IPS-11a (cell line): ENCODE results near the gene A4GNT.
"Not testable (repeated sequence)": the region's sequence is repeated elsewhere in the genome, so short reads cannot be mapped to it uniquely, and the experiment has no call there.

Experiments
- H3K4me3 ChIP-seq: one replicate; pipeline ENCODE4 v1.5.1; 2013; ENCODE audit warnings: low read depth, low read length, control low read depth

Gene A4GNT

DNA sequence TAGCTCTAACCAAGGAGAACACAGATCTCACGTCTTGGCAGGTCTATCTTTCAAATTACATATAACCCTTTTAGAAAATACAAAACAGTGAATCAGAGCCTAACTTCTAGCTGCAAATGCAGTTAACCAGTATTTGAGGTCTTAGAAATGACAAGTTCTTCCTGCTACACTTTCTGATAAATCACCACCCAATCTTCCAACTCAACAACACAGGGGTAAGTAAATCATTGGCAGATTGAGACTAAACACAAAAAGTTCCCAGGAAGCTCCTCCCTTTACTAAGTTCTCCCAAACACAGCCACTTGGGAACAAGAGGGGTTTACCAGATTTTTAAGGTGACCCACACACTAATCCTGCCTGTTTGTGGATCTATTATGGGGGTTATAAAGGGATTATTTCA is at the start of gene A4GNT:
A4GNT (minus strand) TSS at position 152 of the 400 bp plus-strand sequence. CDS start 1,134 bp downstream, outside the sequence.
- H3K4me3 ChIP-seq: no peak within 1 kb of the TSS

GRCh38 chr3:138180375-138181029 is 48.3 kb upstream of the A4GNT start:
- H3K4me3 ChIP-seq: no peak overlapping the region

DNA sequence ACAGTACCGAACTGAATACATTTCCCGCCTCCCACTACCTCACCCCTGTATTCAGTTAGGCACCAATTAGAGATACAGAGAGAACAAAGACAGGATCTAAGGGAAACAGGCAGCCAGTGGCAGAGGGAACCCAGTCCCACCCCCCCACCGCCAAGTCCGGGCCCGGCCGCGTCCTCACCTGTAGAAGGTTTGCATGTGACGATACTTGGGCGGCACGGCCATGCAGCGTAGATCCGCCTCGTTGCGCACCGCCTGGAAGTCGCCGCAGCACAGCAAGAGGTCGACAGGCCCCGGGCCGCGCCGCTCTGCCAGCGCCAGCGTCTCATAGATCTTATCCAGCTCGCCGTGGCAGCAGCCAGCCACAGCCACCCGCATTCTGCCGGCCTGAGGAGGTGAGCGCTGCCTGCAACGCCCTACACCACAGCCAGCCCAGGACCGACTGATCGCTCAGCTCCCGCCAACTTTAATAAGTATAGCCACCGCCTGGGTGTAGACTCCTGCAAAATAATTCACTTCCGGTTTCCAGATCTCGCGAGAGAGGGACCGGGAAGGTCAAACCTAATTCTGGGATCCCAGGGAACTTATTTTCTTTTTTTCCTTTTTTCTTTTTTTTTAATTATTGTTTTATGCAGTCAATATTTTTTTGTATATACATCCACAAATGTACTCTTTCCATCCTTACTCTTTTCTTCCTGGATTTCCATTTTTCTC is 42.4 kb upstream of the A4GNT start, which contains the start of gene DBR1:
DBR1 (minus strand) TSS at position 501 of the 711 bp plus-strand sequence; CDS start at position 375, 126 bp downstream.
- H3K4me3 ChIP-seq: peak within 1 kb of the TSS; percentile 93

DNA sequence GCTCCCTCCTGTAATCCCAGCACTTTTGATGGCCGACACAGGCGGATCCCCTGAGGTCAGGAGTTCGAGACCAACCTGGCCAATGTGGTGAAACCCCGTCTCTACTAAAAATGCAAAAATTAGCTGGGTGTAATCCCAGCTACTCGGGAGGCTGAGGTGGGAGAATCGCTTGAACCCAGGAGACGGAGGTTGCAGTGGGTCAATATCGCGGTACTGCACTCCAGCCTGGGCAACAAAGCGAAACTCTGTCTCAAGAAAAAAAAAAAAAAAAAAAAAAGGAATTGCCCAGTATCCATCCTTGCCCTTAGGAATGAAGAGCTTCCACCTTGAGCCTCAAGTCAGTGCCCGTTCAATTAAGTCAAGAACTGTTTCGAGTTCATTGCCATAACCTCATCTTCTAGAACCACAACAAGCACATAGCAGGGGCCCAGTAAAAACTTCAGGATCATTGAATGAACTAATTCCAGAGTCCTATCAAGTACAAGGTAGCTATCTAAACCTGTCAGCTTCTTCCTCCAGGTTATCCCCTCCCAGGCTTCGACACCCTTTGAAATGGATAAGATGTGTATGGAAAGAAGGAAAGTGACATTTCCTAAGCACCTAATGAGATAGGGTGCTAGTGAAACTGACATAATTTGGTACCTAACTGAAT is 41.7 kb upstream of the A4GNT start:
- peak overlapping the region; percentile 93 for H3K4me3 ChIP-seq

DNA sequence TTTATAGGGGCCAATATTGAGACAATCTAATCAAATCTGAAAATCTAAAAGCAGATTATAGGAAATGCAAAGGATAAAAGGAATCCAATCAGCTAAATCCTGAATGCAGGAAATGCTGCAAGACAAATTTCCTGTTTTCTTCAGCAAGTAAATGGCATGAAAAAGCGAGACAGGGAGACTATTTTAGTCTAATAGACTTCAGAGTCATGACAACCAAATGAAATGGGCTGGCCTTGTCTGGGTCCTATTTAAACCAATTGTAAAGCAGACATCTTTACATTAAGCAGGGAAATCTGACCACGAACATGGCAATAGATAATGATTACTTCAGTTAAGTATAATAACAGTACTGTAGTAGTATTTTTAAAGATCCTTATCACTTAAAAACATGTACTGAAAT is 40.4 kb upstream of the A4GNT start:
- no peak overlapping the region for H3K4me3 ChIP-seq

- no peak overlapping the region for H3K4me3 ChIP-seq
Observed at GRCh38 chr3:138165061-138165460, 32.9 kb upstream of the A4GNT start.

DNA sequence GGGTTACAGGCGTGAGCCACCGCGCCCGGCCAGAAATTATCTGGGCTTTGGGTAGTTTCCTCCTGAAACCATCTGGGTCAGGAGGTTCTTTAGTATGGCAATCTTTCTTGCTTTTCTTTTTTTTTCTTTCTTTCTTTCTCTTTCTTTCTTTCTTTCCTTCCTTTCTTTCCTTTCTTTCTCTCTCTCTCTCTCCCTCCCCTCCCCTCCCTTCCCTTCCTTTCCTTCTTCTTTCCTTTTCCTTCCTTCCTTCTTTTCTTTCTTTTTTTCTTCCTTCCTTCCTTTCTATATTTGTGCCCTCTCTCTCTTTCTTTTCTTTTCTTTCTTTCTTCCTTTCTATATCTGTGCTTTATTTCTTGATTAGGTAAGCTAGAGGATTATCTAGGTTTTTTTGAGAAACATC is 25.6 kb upstream of the A4GNT start:
- H3K4me3 ChIP-seq: no peak overlapping the region

- H3K4me3 ChIP-seq: no peak overlapping the region
Observed at GRCh38 chr3:138154534-138154933, 22.3 kb upstream of the A4GNT start.

DNA sequence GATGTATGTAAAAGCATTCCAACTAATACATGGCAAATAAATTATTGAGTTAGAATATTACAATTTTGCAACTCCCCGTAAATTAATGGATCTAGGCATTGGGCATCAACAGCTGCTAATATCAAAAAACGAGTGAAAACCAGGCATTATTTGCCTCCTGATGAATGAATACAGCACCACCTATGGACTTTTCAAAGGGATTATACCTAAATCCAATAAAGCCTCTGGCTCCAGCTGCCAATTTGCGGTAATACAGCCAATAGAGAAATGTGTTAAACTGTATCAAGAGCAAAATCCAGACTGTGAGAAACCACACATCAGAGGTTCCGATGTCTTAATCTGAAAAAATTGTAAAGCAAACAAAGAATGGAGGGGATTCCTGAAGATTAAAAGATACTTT is 16.3 kb upstream of the A4GNT start:
- no peak overlapping the region for H3K4me3 ChIP-seq

DNA sequence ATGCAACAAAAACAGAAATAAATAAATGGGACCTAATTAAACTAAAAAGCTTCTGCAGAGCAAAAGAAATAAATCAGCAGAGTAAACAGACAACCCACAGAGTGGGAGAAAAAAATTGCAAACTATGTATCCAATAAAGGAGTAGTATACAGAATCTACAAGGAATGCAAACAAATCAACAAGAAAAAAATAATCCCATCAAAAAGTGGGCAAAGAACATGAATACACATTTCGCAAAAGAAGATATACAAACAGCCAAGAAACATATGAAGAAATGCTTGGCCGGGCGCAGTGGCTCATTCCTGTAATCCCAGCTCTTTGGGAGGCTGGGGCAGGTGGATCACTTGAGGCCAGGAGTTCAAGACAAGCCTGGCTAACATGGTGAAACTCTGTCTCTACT is 10.0 kb upstream of the A4GNT start:
- not testable (repeated sequence) for H3K4me3 ChIP-seq

GRCh38 chr3:138140940-138141339 is 8.8 kb upstream of the A4GNT start:
- no peak overlapping the region for H3K4me3 ChIP-seq

DNA sequence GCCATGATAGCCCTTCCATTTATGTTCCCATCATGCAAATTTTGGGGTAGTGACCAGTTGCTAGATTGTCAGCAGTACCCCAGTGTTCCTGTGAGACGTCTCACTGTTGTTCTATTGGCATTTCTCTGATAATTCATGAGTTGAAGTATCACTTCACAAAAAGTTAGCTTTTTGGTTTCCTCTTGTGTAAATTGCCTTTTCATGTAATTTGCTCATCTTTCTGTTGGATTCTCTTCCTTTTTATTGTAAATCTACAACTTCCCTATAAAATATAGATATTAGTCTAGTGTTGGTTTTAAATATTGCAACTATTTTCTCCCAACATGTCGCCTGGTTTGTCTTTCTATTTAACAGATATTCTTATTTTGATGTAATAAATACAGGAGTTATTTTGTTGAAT is 7.5 kb upstream of the A4GNT start:
- no peak overlapping the region for H3K4me3 ChIP-seq

DNA sequence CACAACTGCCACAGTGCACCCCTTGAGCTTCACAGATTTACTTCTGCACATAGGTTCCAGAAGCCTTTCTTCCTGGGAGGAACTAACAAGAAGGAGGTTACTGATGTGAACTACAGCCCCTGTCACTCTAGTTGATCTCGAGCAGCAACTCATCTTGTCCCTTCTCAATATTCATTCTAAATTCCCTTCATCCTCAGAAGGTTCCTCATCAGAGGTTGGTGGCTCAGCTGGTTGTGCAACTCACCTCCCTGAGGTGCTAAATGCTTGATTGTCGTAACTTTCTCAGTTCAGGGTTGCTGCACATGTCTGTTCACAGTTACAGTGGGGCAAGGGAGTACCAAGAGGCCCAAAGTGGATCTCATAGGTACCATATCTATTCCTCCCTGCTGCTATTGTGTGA is 5.7 kb upstream of the A4GNT start:
- H3K4me3 ChIP-seq: no peak overlapping the region

- no peak overlapping the region for H3K4me3 ChIP-seq
Observed at GRCh38 chr3:138136201-138136600, 4.0 kb upstream of the A4GNT start.

GRCh38 chr3:138135833-138136194 is 3.6 kb upstream of the A4GNT start:
- H3K4me3 ChIP-seq: no peak overlapping the region

DNA sequence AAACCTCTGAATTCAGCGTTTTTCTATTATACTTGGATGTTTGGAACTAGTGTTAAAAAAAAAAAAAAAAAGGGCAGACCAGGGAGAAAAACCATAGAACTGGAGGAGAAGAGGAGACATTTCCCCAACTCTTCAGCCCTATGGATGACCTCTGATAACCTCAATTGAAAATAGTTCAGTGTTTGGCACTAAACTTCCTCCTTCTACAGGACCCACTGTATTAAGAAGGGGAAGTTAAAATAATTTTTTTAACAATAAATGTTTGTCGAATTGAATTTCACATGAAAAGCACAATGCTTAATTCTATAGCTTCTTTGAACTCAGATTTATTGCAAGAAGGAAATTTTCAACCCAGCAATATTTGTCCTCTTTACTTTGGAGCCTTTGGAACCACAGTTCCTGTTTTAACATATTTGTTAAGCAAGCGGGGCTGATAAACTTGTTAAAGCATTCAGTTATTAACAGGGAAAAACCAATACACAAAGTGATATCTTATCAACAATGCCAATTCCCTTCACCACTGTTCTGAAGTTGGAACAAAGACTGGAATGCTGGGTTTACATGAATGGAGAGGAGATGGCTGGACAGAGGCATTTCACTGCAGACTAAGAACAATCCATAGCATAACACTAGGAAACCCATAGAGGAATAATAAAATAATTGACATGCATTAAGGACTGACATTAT is 3.1 kb upstream of the A4GNT start:
- H3K4me3 ChIP-seq: no peak overlapping the region

GRCh38 chr3:138127636-138128365 is 4.4 kb downstream of the A4GNT start:
- H3K4me3 ChIP-seq: no peak overlapping the region

DNA sequence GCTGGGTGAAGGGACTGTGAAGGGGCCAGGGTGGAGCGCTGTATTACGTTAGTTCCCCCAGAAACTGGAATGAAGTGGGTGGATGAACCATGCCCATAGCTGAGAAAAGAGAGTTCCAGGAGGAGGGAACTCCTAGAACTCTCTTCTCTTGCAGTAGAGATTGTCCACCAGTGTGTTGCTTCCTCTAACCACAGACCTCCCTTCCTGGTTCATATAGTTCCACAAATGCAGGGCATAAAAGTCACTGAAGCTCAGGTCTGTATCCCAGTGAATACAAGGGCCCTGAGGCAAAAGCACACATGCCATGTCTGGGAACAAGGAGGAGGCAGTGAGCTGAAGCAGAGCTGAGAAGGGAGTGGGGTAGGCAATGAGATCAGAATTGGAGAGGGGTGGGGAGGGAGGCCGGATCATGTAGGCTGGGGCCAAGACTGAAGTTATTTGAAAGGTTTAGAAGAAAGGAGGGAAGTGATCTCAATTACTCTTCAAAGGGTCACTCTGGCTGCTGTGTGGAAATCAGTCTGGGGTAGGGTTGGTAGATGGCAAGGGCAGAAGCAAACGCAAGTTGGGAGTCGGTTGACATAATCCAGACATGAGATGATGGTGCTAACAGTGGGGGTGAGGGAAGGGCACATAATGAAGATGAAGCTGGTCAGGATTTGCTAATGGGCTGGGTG is 6.5 kb downstream of the A4GNT start:
- H3K4me3 ChIP-seq: no peak overlapping the region

- no peak overlapping the region for H3K4me3 ChIP-seq
Observed at GRCh38 chr3:138124706-138125355, 7.4 kb downstream of the A4GNT start.

- no peak overlapping the region for H3K4me3 ChIP-seq
Observed at GRCh38 chr3:138124188-138124587, 8.0 kb downstream of the A4GNT start.
